OCI-LY7 (cell line): ENCODE results near the gene CEP131. TPM values are rescaled to one million over a fixed set of nuclear protein-coding genes. Genes with fewer than 3 reads are reported as not detected.

Experiments used
- BruUV-seq: library from RNA; stranded (reverse); fragments of 400-500 nt; replicated peaks from 2 replicates; lab custom pipeline; 2021; lab: Mats Ljungman, UMichigan
- CTCF ChIA-PET: fragments of 300-600 bp; sonication (Branson Sonifier 250); formaldehyde crosslinking; loops from one replicate; lab custom pipeline; 2022; ENCODE audit warnings: antibody characterized with exemption; ENCODE audit not compliant: unreplicated experiment; lab: Charles Lee
- POLR2A ChIA-PET: fragments of 300-600 bp; sonication (Branson Sonifier 250); formaldehyde crosslinking; loops from one replicate; lab custom pipeline; 2022; ENCODE audit warnings: antibody characterized with exemption; lab: Charles Lee
- DNase-seq: peaks from one replicate; pipeline ENCODE4 v3.0.0-alpha.2; 2015; ENCODE audit warnings: low spot score
- H2AFZ ChIP-seq: fragments of 200-600 bp; sonication (generic), shearing (Covaris generic); 2 replicates; pipeline ENCODE4 v1.6.1; 2014; ENCODE audit warnings: mild to moderate bottlenecking, antibody characterized with exemption, low read length, moderate library complexity
- H3K27ac ChIP-seq: fragments of 200-600 bp; sonication (generic); 2 replicates; pipeline ENCODE4 v1.5.1; 2014; ENCODE audit warnings: mixed run types, low read depth, mild to moderate bottlenecking, moderate library complexity, low read length, inconsistent platforms; ENCODE audit not compliant: poor library complexity, severe bottlenecking
- H3K36me3 ChIP-seq: fragments of 200-600 bp; sonication (generic); 2 replicates; pipeline ENCODE4 v1.6.1; 2014; ENCODE audit warnings: mild to moderate bottlenecking, antibody characterized with exemption, low read length, moderate library complexity, mixed read lengths; ENCODE audit not compliant: insufficient read depth
- H3K4me1 ChIP-seq: fragments of 200-600 bp; sonication (generic); 2 replicates; pipeline ENCODE4 v1.5.1; 2014; ENCODE audit warnings: mild to moderate bottlenecking, low read length; ENCODE audit not compliant: insufficient read depth, poor library complexity, severe bottlenecking
- H3K4me2 ChIP-seq: fragments of 200-600 bp; sonication (generic); 2 replicates; pipeline ENCODE4 v1.6.1; 2014; ENCODE audit warnings: mild to moderate bottlenecking, low read length
- H3K4me3 ChIP-seq: fragments of 200-600 bp; sonication (generic); 2 replicates; pipeline ENCODE4 v1.5.1; 2014; ENCODE audit warnings: mild to moderate bottlenecking, low read depth, low read length; ENCODE audit not compliant: poor library complexity, severe bottlenecking
- H3K79me2 ChIP-seq: fragments of 200-600 bp; sonication (generic); 2 replicates; pipeline ENCODE4 v1.6.1; 2016; ENCODE audit warnings: low read depth, mild to moderate bottlenecking, low read length, moderate library complexity, mixed read lengths; ENCODE audit not compliant: insufficient read depth
- H3K9me2 ChIP-seq: fragments of 200-600 bp; sonication (generic); 2 replicates; pipeline ENCODE4 v1.6.1; 2016; ENCODE audit warnings: mild to moderate bottlenecking, low read length, mixed read lengths; ENCODE audit not compliant: insufficient read depth
- H3K9me3 ChIP-seq: fragments of 200-600 bp; sonication (generic); 2 replicates; pipeline ENCODE4 v1.6.1; 2014; ENCODE audit warnings: mild to moderate bottlenecking, mixed run types, low read length, mixed read lengths
- H4K20me1 ChIP-seq: fragments of 200-600 bp; sonication (generic); 2 replicates; pipeline ENCODE4 v1.6.1; 2014; ENCODE audit warnings: mild to moderate bottlenecking, antibody characterized with exemption, low read length, moderate library complexity, mixed read lengths; ENCODE audit not compliant: insufficient read depth
- CTCF ChIP-seq: fragments of 200-600 bp; sonication (generic); conservative IDR thresholded peaks from 2 replicates; pipeline ENCODE4 v1.5.1; 2014; ENCODE audit warnings: mild to moderate bottlenecking, antibody characterized with exemption, low read length, moderate library complexity, mixed read lengths
- EZH2phosphoT487 ChIP-seq: fragments of 200-600 bp; sonication (generic); IDR thresholded peaks from 2 replicates; pipeline ENCODE4 v1.6.1; 2018; ENCODE audit warnings: low read depth, borderline replicate concordance, mild to moderate bottlenecking, mixed run types, antibody characterized with exemption, low read length, moderate library complexity, mixed read lengths
- intact Hi-C: fragments of 100-400 bp; cut with micrococcal nuclease; formaldehyde crosslinking; loops from one replicate; pipeline ENCODE4 v1.10.0; 2022; ENCODE audit not compliant: unreplicated experiment
- total RNA-seq, 2 experiments: library from RNA; depleted of rRNA in 1 of 2; stranded (reverse); fragments of >200 nt in 1 of 2; shearing (Covaris generic) in 1 of 2; gene quantifications; 2 replicates each; pipeline ENCODE4 v1.2.3, GENCODE V29; 2014 to 2022

The CEP131 gene
- total RNA-seq, 2 experiments from 2014 or later: 32.9 to 38.6 TPM

GRCh38 chr17:81218459-81218858 is 4.3 kb downstream of the CEP131 start:
- POLR2A ChIA-PET: interaction anchor here (0.7 kb wide), 1 partner anchor 1863 kb away, joined by 3 read pairs; no protein-coding TSS in a partner anchor
- no peaks in the 10 kb centered on the region for H3K36me3 ChIP-seq
- no TSS peak for BruUV-seq
- H3K4me1 ChIP-seq: peaks cover 16% of the 10 kb centered on the region
- H2AFZ ChIP-seq: no peak overlapping the region
- no peak overlapping the region for H3K4me2 ChIP-seq
- no peaks in the 10 kb centered on the region for H3K79me2 ChIP-seq
- DNase-seq: no peak
- H4K20me1 ChIP-seq: no peaks in the 10 kb centered on the region
- no peaks in the 10 kb centered on the region for H3K9me2 ChIP-seq
- TF ChIP-seq EZH2phosphoT487 (no peak), CTCF (no peak)
- intact Hi-C loops: no loop called here
- CTCF ChIA-PET: no interaction called here
- H3K27ac ChIP-seq: no peak overlapping the region
- no peaks in the 10 kb centered on the region for H3K9me3 ChIP-seq
- no peak overlapping the region for H3K4me3 ChIP-seq

DNA sequence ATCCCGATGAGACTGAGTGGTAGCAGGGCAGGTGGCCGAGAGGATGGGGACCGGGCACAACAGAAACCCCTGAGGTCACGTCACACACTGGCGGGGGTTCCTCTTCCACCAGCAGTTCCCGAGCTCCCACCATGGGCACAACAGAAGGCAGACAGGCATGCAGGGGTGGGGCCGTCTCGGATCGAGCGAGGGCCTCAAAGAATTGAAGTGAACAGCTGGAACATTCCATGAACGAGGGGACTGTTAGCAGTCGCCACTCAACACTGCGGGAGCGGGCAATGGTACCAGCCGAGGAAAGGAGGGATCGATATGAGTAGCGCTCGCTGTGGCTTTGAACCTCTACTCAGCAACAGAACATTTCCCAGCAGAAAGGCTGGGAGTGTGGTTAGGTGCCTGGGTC is 5.3 kb downstream of the CEP131 start:
- Histone ChIP-seq H3K4me2 (no peak overlapping the region), H4K20me1 (no peaks in the 10 kb centered on the region), H3K9me3 (no peaks in the 10 kb centered on the region), H3K4me3 (no peak overlapping the region), H2AFZ (no peak overlapping the region), H3K9me2 (no peaks in the 10 kb centered on the region), H3K4me1 (peaks cover 12% of the 10 kb centered on the region), H3K27ac (no peak overlapping the region), H3K36me3 (no peaks in the 10 kb centered on the region), H3K79me2 (no peaks in the 10 kb centered on the region)
- intact Hi-C loops: no loop called here
- ChIA-PET POLR2A (no interaction called here), CTCF (no interaction called here)
- TF ChIP-seq EZH2phosphoT487 (no peak), CTCF (no peak)
- BruUV-seq: no TSS peak
- DNase-seq: no peak

- Histone ChIP-seq H3K4me2 (no peak overlapping the region), H4K20me1 (no peaks in the 10 kb centered on the region), H2AFZ (no peak overlapping the region), H3K79me2 (no peaks in the 10 kb centered on the region), H3K36me3 (no peaks in the 10 kb centered on the region), H3K4me3 (no peak overlapping the region), H3K27ac (no peak overlapping the region), H3K4me1 (no peaks in the 10 kb centered on the region), H3K9me3 (no peaks in the 10 kb centered on the region), H3K9me2 (no peaks in the 10 kb centered on the region)
- no TSS peak for BruUV-seq
- no peak for TF ChIP-seq EZH2phosphoT487
- no peak for TF ChIP-seq CTCF
- intact Hi-C loops: no loop called here
- no peak for DNase-seq
- ChIA-PET POLR2A (no interaction called here), CTCF (no interaction called here)
These were observed 8.8 kb downstream of the CEP131 start for GRCh38 chr17:81213978-81214377.
